SK-N-SH treated with all-trans-retinoic acid at 6 μM for 48 hours (cell line): ENCODE results near the gene TMEM53.

Source experiments
- ATAC-seq: fragments of 200-7000 bp; cut with Tn5 transposase; 3 replicates; pipeline ENCODE4 v1.9.1; 2020; ENCODE audit warnings: mild to moderate bottlenecking, moderate library complexity
- ARNTL ChIP-seq: fragments of 450-650 bp; formaldehyde crosslinking; IDR thresholded peaks from 2 replicates; pipeline ENCODE4 v1.5.0; 2020; ENCODE audit warnings: low read depth, mild to moderate bottlenecking, moderate library complexity, borderline replicate concordance
- BACH2 ChIP-seq: fragments of 250-450 bp; sonication (Bioruptor Pico); IDR thresholded peaks from 2 replicates; pipeline ENCODE4 v1.9.0; 2021; ENCODE audit warnings: mild to moderate bottlenecking, borderline replicate concordance
- CSDC2 ChIP-seq: fragments of 250-450 bp; sonication (Bioruptor Pico); IDR thresholded peaks from 2 replicates; pipeline ENCODE4 v1.5.0; 2020; ENCODE audit warnings: mild to moderate bottlenecking, moderate library complexity
- CSRNP3 ChIP-seq: fragments of 250-450 bp; sonication (Bioruptor Pico); IDR thresholded peaks from 2 replicates; pipeline ENCODE4 v1.5.1; 2021; ENCODE audit warnings: mild to moderate bottlenecking, moderate library complexity
- ESRRG ChIP-seq: fragments of 250-450 bp; sonication (Bioruptor Pico); IDR thresholded peaks from 2 replicates; pipeline ENCODE4 v1.6.1; 2021; ENCODE audit warnings: mild to moderate bottlenecking
- GLIS3 ChIP-seq: fragments of 250-450 bp; sonication (Bioruptor Pico); IDR thresholded peaks from 2 replicates; pipeline ENCODE4 v1.5.0; 2020; ENCODE audit warnings: mild to moderate bottlenecking, moderate library complexity
- ISL1 ChIP-seq: fragments of 250-450 bp; sonication (Bioruptor Pico); IDR thresholded peaks from 2 replicates; pipeline ENCODE4 v2.1.2; 2022; ENCODE audit warnings: mild to moderate bottlenecking, moderate library complexity
- OSR1 ChIP-seq: fragments of 250-450 bp; sonication (Bioruptor Pico); IDR thresholded peaks from 2 replicates; pipeline ENCODE4 v1.8.0; 2022; ENCODE audit warnings: moderate library complexity, mild to moderate bottlenecking, inconsistent platforms
- PATZ1 ChIP-seq: fragments of 250-450 bp; sonication (Bioruptor Pico); IDR thresholded peaks from 2 replicates; pipeline ENCODE4 v1.8.0; 2020; ENCODE audit warnings: mild to moderate bottlenecking, moderate library complexity, borderline replicate concordance
- POU6F1 ChIP-seq: fragments of 250-450 bp; sonication (Bioruptor Pico); IDR thresholded peaks from 2 replicates; pipeline ENCODE4 v1.8.0; 2021; ENCODE audit warnings: low read depth, mild to moderate bottlenecking, moderate library complexity, borderline replicate concordance
- PPARA ChIP-seq: fragments of 250-450 bp; sonication (Bioruptor Pico); IDR thresholded peaks from 2 replicates; pipeline ENCODE4 v1.5.0; 2020; ENCODE audit warnings: mild to moderate bottlenecking, borderline replicate concordance
- RARB ChIP-seq: fragments of 250-450 bp; sonication (Bioruptor Pico); IDR thresholded peaks from 2 replicates; pipeline ENCODE4 v1.8.0; 2021; ENCODE audit warnings: mild to moderate bottlenecking, moderate library complexity
- SNAI2 ChIP-seq: fragments of 250-450 bp; sonication (Bioruptor Pico); IDR thresholded peaks from 2 replicates; pipeline ENCODE4 v1.5.0; 2020; ENCODE audit warnings: mild to moderate bottlenecking, moderate library complexity
- TCF4 ChIP-seq: fragments of 250-450 bp; sonication (Bioruptor Pico); IDR thresholded peaks from 2 replicates; pipeline ENCODE4 v1.8.0; 2021; ENCODE audit warnings: mild to moderate bottlenecking, moderate library complexity, borderline replicate concordance
- ZC3H10 ChIP-seq: fragments of 250-450 bp; sonication (Bioruptor Pico); IDR thresholded peaks from 2 replicates; pipeline ENCODE4 v1.5.1; 2021; ENCODE audit warnings: mild to moderate bottlenecking, moderate library complexity
- ZFP30 ChIP-seq: fragments of 450-650 bp; formaldehyde crosslinking; IDR thresholded peaks from 2 replicates; pipeline ENCODE4 v1.5.0; 2022; ENCODE audit warnings: mild to moderate bottlenecking, moderate library complexity
- ZNF565 ChIP-seq: fragments of 450-650 bp; formaldehyde crosslinking; conservative IDR thresholded peaks from 2 replicates; pipeline ENCODE4 v1.5.0; 2020; ENCODE audit warnings: low read depth, mild to moderate bottlenecking, moderate library complexity
- ZNF70 ChIP-seq: fragments of 450-650 bp; formaldehyde crosslinking; IDR thresholded peaks from 2 replicates; pipeline ENCODE4 v1.5.0; 2020; ENCODE audit warnings: mild to moderate bottlenecking, moderate library complexity
- ZNF8 ChIP-seq: fragments of 450-650 bp; formaldehyde crosslinking; IDR thresholded peaks from 2 replicates; pipeline ENCODE4 v1.5.0; 2020; ENCODE audit warnings: mild to moderate bottlenecking, moderate library complexity
- TF ChIP-seq, protein P1 (sequence below): fragments of 250-450 bp; sonication (Bioruptor Pico); IDR thresholded peaks from 2 replicates; pipeline ENCODE4 v1.5.0; 2020; ENCODE audit warnings: mild to moderate bottlenecking, moderate library complexity
- TF ChIP-seq, protein P2 (sequence below): fragments of 250-450 bp; sonication (Bioruptor Pico); IDR thresholded peaks from 2 replicates; pipeline ENCODE4 v1.5.1; 2020; ENCODE audit warnings: low read depth, mild to moderate bottlenecking, moderate library complexity

TMEM53 gene

DNA sequence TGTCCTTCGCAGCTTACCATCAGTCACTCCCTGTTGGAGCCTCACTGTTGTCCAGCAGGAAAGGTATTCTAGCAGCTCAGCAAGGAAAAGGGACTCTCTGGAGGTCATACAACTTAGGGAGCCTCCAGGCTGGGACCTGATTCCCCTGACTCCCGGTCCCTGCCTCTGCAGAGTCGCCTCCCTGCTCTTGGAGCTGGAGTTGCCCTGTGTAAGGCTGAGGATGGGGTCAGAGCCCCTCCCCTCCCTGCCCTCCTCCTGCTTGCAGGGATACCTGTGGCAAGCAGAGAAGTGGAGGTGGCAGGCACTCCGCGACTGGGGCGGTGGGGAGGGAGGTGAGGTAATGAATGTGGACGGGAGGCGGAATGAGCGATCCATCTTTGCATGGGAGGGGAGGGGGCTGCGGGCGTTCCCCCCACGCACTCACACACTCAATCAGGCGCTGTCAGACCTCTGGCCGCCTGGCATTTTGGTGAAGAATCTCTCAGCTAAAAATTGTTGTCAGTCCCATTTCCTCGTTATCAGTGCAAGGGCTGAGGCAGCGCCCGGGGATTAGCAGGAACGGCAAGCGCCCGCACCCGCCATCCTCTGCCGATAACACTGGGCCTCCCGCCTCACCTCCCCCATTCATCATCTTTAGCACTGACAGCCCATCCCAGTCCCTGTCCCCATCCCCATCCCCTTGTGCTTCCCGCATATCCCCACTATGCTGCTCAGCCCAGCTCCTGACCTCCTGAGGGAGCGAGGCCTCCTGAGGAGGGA is 64.3 kb downstream of the TMEM53 start:
- no peak; the same call in 2 of the 3 replicates for ATAC-seq

GRCh38 chr1:44609412-44609767 is 64.9 kb downstream of the TMEM53 start:
- TF ChIP-seq TCF4 (CRISPR knock-in tag) (no peak), ZFP30 (CRISPR knock-in tag) (no peak), ISL1 (CRISPR knock-in tag) (no peak)
- TF ChIP-seq, protein P1, sequence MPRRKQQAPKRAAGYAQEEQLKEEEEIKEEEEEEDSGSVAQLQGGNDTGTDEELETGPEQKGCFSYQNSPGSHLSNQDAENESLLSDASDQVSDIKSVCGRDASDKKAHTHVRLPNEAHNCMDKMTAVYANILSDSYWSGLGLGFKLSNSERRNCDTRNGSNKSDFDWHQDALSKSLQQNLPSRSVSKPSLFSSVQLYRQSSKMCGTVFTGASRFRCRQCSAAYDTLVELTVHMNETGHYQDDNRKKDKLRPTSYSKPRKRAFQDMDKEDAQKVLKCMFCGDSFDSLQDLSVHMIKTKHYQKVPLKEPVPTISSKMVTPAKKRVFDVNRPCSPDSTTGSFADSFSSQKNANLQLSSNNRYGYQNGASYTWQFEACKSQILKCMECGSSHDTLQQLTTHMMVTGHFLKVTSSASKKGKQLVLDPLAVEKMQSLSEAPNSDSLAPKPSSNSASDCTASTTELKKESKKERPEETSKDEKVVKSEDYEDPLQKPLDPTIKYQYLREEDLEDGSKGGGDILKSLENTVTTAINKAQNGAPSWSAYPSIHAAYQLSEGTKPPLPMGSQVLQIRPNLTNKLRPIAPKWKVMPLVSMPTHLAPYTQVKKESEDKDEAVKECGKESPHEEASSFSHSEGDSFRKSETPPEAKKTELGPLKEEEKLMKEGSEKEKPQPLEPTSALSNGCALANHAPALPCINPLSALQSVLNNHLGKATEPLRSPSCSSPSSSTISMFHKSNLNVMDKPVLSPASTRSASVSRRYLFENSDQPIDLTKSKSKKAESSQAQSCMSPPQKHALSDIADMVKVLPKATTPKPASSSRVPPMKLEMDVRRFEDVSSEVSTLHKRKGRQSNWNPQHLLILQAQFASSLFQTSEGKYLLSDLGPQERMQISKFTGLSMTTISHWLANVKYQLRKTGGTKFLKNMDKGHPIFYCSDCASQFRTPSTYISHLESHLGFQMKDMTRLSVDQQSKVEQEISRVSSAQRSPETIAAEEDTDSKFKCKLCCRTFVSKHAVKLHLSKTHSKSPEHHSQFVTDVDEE: no peak
- ATAC-seq: peak; percentile 91

More for the DNA sequence above, 64.3 kb downstream of the TMEM53 start:
- TF ChIP-seq ZC3H10 (CRISPR knock-in tag): no peak
- no peak for TF ChIP-seq ESRRG (CRISPR knock-in tag)
- no peak for TF ChIP-seq ISL1 (CRISPR knock-in tag)
- no peak for TF ChIP-seq BACH2 (CRISPR knock-in tag)
- TF ChIP-seq CSDC2 (CRISPR knock-in tag): no peak

DNA sequence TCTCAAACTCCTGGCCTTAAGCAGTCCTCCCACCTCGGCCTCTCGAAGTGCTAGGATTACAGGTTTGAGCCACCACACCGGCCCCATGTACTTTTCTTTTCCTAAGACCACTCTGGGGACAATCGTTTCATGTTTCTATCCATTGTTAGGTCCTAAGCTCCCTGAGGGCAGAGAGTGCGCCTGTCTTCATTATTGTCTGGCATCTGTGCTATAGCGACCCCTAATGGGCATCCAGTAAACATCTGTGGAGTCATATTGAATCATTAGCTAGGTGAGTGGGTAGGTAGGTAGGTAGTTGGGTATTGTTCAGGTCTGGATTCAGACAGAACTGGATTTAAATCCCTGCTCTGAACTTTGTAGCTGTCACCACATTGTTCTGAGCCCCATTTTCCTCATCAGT is 66.1 kb downstream of the TMEM53 start:
- TF ChIP-seq PPARA (no peak), ZC3H10 (CRISPR knock-in tag) (no peak), SNAI2 (CRISPR knock-in tag) (no peak), ISL1 (CRISPR knock-in tag) (no peak), PATZ1 (CRISPR knock-in tag) (no peak), POU6F1 (CRISPR knock-in tag) (no peak), ZNF565 (no peak)
- ATAC-seq: no peak

DNA sequence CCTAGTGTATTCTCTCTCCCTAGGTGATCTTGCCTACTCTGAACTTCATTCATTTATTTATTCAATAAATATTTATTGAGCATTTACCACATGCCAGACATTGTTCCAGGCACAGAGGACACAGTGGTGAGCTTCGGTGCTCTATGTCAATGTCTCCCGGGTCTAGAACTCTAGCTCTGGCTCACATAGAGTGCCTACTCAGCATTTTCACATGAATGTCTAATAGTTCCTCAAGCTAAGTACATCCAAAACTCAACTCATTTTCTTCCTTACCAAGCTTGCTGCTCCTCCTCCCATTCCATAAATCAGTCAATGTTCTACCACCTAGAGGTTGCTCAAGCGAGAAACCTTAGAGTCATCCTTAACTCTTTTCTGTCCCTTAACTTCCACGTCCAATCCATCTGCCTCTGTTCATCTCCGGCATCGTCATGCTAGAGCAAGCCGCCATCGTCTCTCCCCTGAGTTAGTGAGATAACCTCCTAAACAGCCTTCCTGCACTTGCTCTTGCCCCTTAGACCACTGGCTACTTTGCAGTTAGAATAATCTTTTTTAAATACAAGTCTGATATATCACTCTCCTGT is 67.5 kb downstream of the TMEM53 start:
- ATAC-seq: no peak
- TF ChIP-seq RARB (no peak), CSRNP3 (no peak), ARNTL (CRISPR knock-in tag) (no peak), GLIS3 (CRISPR knock-in tag) (no peak), ZFP30 (CRISPR knock-in tag) (no peak), POU6F1 (CRISPR knock-in tag) (no peak), ZNF70 (CRISPR knock-in tag) (no peak), PPARA (no peak), ZNF8 (CRISPR knock-in tag) (no peak), PATZ1 (CRISPR knock-in tag) (no peak), SNAI2 (CRISPR knock-in tag) (no peak), OSR1 (CRISPR knock-in tag) (no peak), CSDC2 (CRISPR knock-in tag) (no peak), ZC3H10 (CRISPR knock-in tag) (no peak), ZNF565 (no peak)
- TF ChIP-seq, protein P2, sequence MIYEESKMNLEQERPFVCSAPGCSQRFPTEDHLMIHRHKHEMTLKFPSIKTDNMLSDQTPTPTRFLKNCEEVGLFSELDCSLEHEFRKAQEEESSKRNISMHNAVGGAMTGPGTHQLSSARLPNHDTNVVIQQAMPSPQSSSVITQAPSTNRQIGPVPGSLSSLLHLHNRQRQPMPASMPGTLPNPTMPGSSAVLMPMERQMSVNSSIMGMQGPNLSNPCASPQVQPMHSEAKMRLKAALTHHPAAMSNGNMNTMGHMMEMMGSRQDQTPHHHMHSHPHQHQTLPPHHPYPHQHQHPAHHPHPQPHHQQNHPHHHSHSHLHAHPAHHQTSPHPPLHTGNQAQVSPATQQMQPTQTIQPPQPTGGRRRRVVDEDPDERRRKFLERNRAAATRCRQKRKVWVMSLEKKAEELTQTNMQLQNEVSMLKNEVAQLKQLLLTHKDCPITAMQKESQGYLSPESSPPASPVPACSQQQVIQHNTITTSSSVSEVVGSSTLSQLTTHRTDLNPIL (CRISPR knock-in tag): no peak
